ENCODE measurements around the gene MPLKIP. TPM values are rescaled to one million over a fixed set of nuclear protein-coding genes. Genes with fewer than 3 reads are reported as not detected.

The MPLKIP gene
- total RNA-seq, 2 experiments from 2014 or later = 43.8 to 50.0 TPM

- no peaks in the 10 kb centered on the region for H3K36me3 Mint-ChIP-seq (ENCODE audit: low read depth)
- no peak for TF ChIP-seq CTCF (IDR thresholded peaks at IDR 0.05)
- CTCF ChIA-PET = interaction anchor here (1.3 kb wide), 1 partner anchor 11 kb away, joined by 3 read pairs; no protein-coding TSS in a partner anchor
- H3K27me3 Mint-ChIP-seq = peaks cover 2% of the 10 kb centered on the region
- no peaks in the 10 kb centered on the region for H3K4me1 Mint-ChIP-seq (ENCODE audit: low read depth)
- POLR2A ChIA-PET = no interaction called here
- H3K9me3 Mint-ChIP-seq = no peaks in the 10 kb centered on the region
- no peak overlapping the region for H3K27ac Mint-ChIP-seq
- intact Hi-C loops (cut with micrococcal nuclease) = no loop called here
- ATAC-seq (no peak), DNase-seq (no peak)
- H3K4me3 Mint-ChIP-seq = no peak overlapping the region
Measured at GRCh38 chr7:40167291-40167690, 32.9 kb upstream of the MPLKIP start.

GRCh38 chr7:40165216-40165615 is 30.8 kb upstream of the MPLKIP start:
- Mint-ChIP-seq H3K4me3 (no peak overlapping the region), H3K27me3 (no peaks in the 10 kb centered on the region), H3K4me1 (ENCODE audit: low read depth) (no peaks in the 10 kb centered on the region), H3K9me3 (no peaks in the 10 kb centered on the region), H3K36me3 (ENCODE audit: low read depth) (no peaks in the 10 kb centered on the region), H3K27ac (no peak overlapping the region)
- ATAC-seq (no peak), DNase-seq (no peak)
- ChIA-PET POLR2A (no interaction called here), CTCF (no interaction called here)
- intact Hi-C loops (cut with micrococcal nuclease) = no loop called here
- TF ChIP-seq CTCF (IDR thresholded peaks at IDR 0.05) = no peak

- ATAC-seq (no peak), DNase-seq (no peak)
- H3K9me3 Mint-ChIP-seq = no peaks in the 10 kb centered on the region
- H3K27me3 Mint-ChIP-seq = no peaks in the 10 kb centered on the region
- H3K4me1 Mint-ChIP-seq (ENCODE audit: low read depth) = no peaks in the 10 kb centered on the region
- CTCF ChIA-PET = no interaction called here
- POLR2A ChIA-PET = no interaction called here
- no peak overlapping the region for H3K4me3 Mint-ChIP-seq
- intact Hi-C loops (cut with micrococcal nuclease) = no loop called here
- no peak for TF ChIP-seq CTCF (IDR thresholded peaks at IDR 0.05)
- H3K36me3 Mint-ChIP-seq (ENCODE audit: low read depth) = no peaks in the 10 kb centered on the region
- no peak overlapping the region for H3K27ac Mint-ChIP-seq
Measured at GRCh38 chr7:40162516-40162915, 28.1 kb upstream of the MPLKIP start.

- DNase-seq (no peak), ATAC-seq (no peak)
- ChIA-PET POLR2A (no interaction called here), CTCF (no interaction called here)
- Mint-ChIP-seq H3K4me1 (ENCODE audit: low read depth) (no peaks in the 10 kb centered on the region), H3K27me3 (peaks cover 1% of the 10 kb centered on the region), H3K9me3 (no peaks in the 10 kb centered on the region), H3K36me3 (ENCODE audit: low read depth) (no peaks in the 10 kb centered on the region), H3K4me3 (no peak overlapping the region), H3K27ac (no peak overlapping the region)
- no peak for TF ChIP-seq CTCF (IDR thresholded peaks at IDR 0.05)
- intact Hi-C loops (cut with micrococcal nuclease) = no loop called here
Measured at GRCh38 chr7:40156988-40157387, 22.6 kb upstream of the MPLKIP start.

GRCh38 chr7:40151504-40151903 is 17.1 kb upstream of the MPLKIP start:
- Mint-ChIP-seq H3K4me1 (ENCODE audit: low read depth) (no peaks in the 10 kb centered on the region), H3K27ac (no peak overlapping the region), H3K9me3 (peaks cover 1% of the 10 kb centered on the region), H3K4me3 (no peak overlapping the region), H3K36me3 (ENCODE audit: low read depth) (no peaks in the 10 kb centered on the region), H3K27me3 (peaks cover 6% of the 10 kb centered on the region)
- ATAC-seq (no peak), DNase-seq (no peak)
- CTCF ChIA-PET = no interaction called here
- no peak for TF ChIP-seq CTCF (IDR thresholded peaks at IDR 0.05)
- intact Hi-C loops (cut with micrococcal nuclease) = no loop called here
- POLR2A ChIA-PET = no interaction called here
